A549 treated with CORT108297 at 1 μM for 4 hours (cell line): Measurements from ENCODE around the gene TEX28. TPM values are rescaled to one million over a fixed set of nuclear protein-coding genes. Genes with fewer than 3 reads are reported as not detected.

Experiments used
- total RNA-seq: library from RNA; stranded (reverse); fragments of 200-300 nt; extraction: Qiagen RNA extraction; gene quantifications from 5 replicates; pipeline ENCODE4 v1.2.3, GENCODE V29; 2022

The TEX28 gene
- total RNA-seq: not detected in 5 replicates

DNA sequence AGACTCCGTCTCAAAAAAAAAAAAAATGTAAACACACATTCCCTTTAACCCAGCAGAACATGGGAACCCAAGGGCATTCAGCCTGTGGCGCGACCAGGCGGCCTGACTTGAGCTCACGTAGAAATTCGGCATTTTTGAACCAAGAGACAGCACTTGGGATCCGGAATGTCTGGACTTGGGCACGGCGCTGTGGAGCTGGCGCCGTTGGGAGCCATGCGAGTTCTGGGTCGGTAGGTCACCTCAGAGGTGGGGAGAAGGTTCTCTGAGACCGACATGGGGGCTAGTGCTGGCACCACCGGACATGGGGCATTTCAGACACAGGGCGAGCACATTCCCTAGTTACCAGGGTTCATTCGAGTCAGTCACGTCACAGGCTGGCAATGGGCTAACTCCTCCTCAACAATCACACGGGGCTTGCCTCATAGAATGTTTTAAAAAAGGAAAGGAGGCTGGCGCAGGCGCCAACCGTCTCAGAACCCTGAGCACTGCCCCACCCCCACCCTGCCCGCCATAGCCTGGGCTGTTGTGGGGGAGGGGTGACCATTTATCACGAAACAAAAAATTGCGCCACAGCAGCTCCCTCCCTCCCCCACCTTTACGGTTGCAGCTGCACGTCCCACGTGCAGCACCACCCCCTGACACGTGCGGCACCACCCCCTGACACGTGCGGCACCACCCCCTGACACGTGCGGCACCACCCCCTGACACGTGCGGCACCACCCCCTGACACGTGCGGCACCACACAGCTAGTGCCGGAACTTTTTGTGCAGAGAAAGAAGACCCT, at the start of gene TEX28:
TEX28 (minus strand) TSS at position 334 of the 784 bp plus-strand sequence. CDS start 3,007 bp downstream, outside the sequence.

GRCh38 chrX:154295664-154296310, 863 bp upstream of the TEX28 start, which contains the start of gene TKTL1:
Gene TKTL1, plus strand, starts transcription at chrX:154295795. Its CDS starts 65 bp downstream, at chrX:154295860.

DNA sequence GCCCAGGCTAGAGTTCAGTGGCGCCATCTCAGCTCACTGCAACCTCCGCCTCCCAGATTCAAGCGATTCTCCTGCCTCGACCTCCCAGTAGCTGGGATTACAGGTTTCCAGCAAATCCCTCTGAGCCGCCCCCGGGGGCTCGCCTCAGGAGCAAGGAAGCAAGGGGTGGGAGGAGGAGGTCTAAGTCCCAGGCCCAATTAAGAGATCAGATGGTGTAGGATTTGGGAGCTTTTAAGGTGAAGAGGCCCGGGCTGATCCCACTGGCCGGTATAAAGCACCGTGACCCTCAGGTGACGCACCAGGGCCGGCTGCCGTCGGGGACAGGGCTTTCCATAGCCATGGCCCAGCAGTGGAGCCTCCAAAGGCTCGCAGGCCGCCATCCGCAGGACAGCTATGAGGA, 37.6 kb downstream of the TEX28 start, which contains the start of gene OPN1MW3:
OPN1MW3 (plus strand) TSS at position 301 of the 400 bp plus-strand sequence; CDS start at position 339, 38 bp downstream.

Other genes starting within 250 kb of the TEX28 start
- 17.2 to 21.6 TPM (median 19.6 TPM) in 5 replicates for gene MECP2, start 197.4 kb downstream of the TEX28 start, total RNA-seq
- not detected in 5 replicates for gene OPN1LW, start 150.9 kb downstream of the TEX28 start, total RNA-seq
- gene OPN1MW, start 112.5 kb downstream of the TEX28 start, total RNA-seq: not detected in 5 replicates
- gene OPN1MW2, start 75.4 kb downstream of the TEX28 start, total RNA-seq: not detected in 5 replicates
- gene OPN1MW3, start 37.5 kb downstream of the TEX28 start, total RNA-seq: not detected in 5 replicates
- gene TKTL1, start 671 bp upstream of the TEX28 start, total RNA-seq: 0.03 TPM in 1 of 5 replicates, not detected in the others
- 1,453 to 1,770 TPM (median 1,639 TPM) in 5 replicates for gene FLNA, start 79.5 kb upstream of the TEX28 start, total RNA-seq
- gene EMD, start 84.2 kb upstream of the TEX28 start, total RNA-seq: 110 to 171 TPM (median 156 TPM) in 5 replicates
- gene RPL10, start 103.3 kb upstream of the TEX28 start, total RNA-seq: 5,551 to 5,842 TPM (median 5,620 TPM) in 5 replicates
- gene DNASE1L1, start 114.1 kb upstream of the TEX28 start, total RNA-seq: 24.2 to 33.3 TPM (median 29.6 TPM) in 5 replicates
- 30.2 to 41.8 TPM (median 38.8 TPM) in 5 replicates for gene TAFAZZIN, start 116.4 kb upstream of the TEX28 start, total RNA-seq
- 79.6 to 112 TPM (median 110 TPM) in 5 replicates for gene ATP6AP1, start 133.6 kb upstream of the TEX28 start, total RNA-seq
- gene GDI1, start 142.0 kb upstream of the TEX28 start, total RNA-seq: 94.4 to 112 TPM (median 107 TPM) in 5 replicates
- gene FAM50A, start 149.0 kb upstream of the TEX28 start, total RNA-seq: 99.6 to 120 TPM (median 116 TPM) in 5 replicates
- 9.7 to 17.8 TPM (median 15.3 TPM) in 5 replicates for gene PLXNA3, start 163.2 kb upstream of the TEX28 start, total RNA-seq
- gene LAGE3, start 184.2 kb upstream of the TEX28 start, total RNA-seq: 46.0 to 79.0 TPM (median 72.0 TPM) in 5 replicates
- 63.0 to 72.5 TPM (median 69.3 TPM) in 5 replicates for gene UBL4A, start 191.5 kb upstream of the TEX28 start, total RNA-seq
- gene SLC10A3, start 195.5 kb upstream of the TEX28 start, total RNA-seq: 28.5 to 45.1 TPM (median 42.0 TPM) in 5 replicates
- gene FAM3A, start 221.1 kb upstream of the TEX28 start, total RNA-seq: 33.4 to 47.5 TPM (median 46.5 TPM) in 5 replicates